Renal cortical epithelial cell (primary cell): ENCODE data around the gene NKAIN1. TPM values are rescaled to one million over a fixed set of nuclear protein-coding genes. Genes with fewer than 3 reads are reported as not detected.
"Not testable (repeated sequence)": the region's sequence is repeated elsewhere in the genome, so short reads cannot be mapped to it uniquely, and the experiment has no call there.

ENCODE experiments used
- DNase-seq: peaks from one replicate; pipeline ENCODE4 v3.0.0-alpha.2; 2011; ENCODE audit warnings: low read depth
- total RNA-seq: library from RNA; depleted of rRNA; stranded (reverse); fragments of >200 nt; gene quantifications from 2 replicates; pipeline ENCODE4 v1.2.3, GENCODE V29; 2014

The NKAIN1 gene
- 0.10 TPM in 1 of 2 replicates, not detected in the other for total RNA-seq

- no peak for DNase-seq
These were observed at the start of gene NKAIN1 for GRCh38 chr1:31239653-31240241. NKAIN1 (minus strand) TSS chr1:31239887; CDS start chr1:31239547, 340 bp downstream.

- no peak for DNase-seq
These were observed 49.3 kb upstream of the NKAIN1 start for GRCh38 chr1:31289021-31289420.

DNA sequence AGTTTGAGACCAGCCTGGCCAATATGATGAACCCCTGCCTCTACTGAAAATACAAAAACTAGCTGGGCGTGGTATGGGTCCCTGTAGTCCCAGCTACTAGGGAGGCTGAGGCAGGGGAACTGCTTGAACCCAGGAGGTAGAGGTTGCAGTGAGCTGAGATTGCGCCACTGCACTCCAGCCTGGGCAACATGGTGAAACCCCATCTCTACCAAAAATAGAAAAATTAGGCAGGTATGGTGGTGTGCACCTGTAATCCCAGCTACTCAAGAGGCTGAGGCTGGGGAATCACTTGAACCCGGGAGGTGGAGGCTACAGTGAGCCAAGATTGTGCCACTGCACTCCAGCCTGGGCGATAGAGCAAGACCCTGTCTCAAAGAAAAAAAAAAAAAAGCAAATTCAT, 48.1 kb upstream of the NKAIN1 start:
- DNase-seq = not testable (repeated sequence)

GRCh38 chr1:31282426-31282825, 42.7 kb upstream of the NKAIN1 start:
- not testable (repeated sequence) for DNase-seq

DNA sequence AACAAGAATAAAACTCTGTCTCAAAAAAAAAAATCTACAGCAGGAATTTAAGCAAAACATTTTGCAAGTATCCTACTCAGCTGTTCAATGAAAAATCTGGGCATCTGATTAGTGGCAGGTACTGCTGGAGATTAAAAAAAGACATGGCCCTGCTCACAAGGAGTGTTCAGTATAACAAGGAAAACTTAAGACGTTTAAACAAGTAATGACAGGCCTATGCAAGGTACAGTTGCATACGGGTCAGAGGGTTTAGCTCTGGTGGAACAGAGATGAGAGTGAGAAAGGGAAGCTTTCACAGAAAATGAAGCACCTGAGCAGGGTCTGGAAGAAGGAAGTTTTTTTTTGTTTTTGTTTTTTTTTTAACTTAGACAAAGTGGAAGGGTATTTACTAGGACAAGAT, 33.9 kb upstream of the NKAIN1 start:
- DNase-seq = no peak

- no peak for DNase-seq
These were observed 32.7 kb upstream of the NKAIN1 start for GRCh38 chr1:31272369-31272768.

DNA sequence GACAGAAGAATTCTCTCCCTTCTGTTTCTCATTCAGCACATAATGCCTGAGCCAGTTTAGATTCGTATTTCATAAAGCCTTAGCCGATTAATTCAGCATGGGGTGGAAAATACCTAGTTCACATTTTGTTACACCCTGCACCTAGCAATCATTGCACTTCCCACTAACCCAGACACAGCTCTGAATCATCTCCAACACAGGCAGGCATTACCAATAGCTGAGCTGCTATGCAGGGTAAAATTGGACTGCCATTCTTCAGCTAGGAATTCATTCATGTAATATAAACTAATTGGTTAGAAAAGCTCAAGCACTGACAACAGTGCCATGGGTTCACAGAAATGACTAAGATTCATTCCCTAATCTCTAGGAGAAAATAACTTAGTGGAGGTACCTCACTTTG, 26.9 kb upstream of the NKAIN1 start:
- DNase-seq = peak; percentile 6

GRCh38 chr1:31264790-31265386, 25.2 kb upstream of the NKAIN1 start:
- no peak for DNase-seq

DNA sequence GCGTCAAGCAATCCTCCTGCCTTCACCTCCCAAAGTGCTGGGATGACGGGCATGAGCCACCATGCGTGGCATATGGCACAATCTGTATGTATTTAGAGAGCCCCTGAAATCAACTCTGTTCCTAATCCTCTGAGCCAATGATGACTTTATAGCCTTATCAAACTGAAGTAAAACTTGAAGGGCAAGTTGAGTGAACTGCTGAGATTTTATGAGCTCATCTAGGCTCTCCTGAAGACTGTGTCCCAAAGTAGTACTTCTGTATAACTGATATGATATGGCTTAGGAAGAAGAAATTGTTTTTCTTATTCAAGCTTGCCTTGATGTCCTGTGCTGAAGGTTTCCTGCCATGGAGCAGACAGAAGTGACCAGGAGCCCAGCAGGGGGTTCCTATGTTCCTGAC, 23.7 kb upstream of the NKAIN1 start:
- no peak for DNase-seq

- not testable (repeated sequence) for DNase-seq
These were observed 22.7 kb upstream of the NKAIN1 start for GRCh38 chr1:31262393-31262792.

- no peak for DNase-seq
These were observed 22.2 kb upstream of the NKAIN1 start for GRCh38 chr1:31261916-31262315.

- no peak for DNase-seq
These were observed 20.1 kb upstream of the NKAIN1 start for GRCh38 chr1:31259746-31260145.

DNA sequence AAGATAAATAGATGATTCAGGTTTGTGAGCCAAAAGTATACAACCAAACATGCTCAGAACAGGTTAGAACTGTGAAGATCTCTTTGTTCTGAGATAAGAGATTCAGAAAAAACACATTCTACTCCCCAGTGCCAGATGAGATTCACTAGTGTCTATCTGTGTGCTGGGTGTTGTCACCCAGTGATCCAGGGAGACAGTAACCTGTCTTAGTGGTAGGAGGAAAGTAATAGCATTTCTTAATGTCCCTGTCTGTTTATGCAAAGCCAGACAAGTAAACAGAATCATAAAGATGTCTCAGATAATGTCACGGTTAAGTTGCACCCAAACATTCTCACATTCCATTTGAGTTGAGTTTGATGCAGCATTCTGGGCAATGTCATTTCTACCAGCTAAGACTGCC, 18.9 kb upstream of the NKAIN1 start:
- DNase-seq = no peak

- DNase-seq = no peak
These were observed 17.5 kb upstream of the NKAIN1 start for GRCh38 chr1:31257213-31257612.

DNA sequence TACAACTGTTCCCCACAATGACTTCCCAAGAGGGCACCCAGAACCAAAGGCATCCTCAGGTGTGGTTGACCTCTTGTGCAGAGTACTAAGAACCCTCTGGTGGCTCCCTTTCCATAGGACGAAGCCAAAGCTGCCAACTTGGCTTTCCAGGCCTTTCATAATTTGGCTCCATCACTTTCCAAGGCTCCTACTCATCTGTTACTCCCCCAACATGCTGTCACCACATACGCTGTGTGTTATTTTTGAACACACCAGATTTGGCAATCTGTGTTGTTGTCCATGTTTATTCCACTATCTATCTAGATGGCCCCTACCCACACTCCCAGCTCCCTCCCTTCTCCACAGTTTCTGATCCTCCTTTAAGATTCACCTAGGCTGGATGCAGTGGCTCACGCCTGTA, 10.2 kb upstream of the NKAIN1 start:
- DNase-seq = no peak

DNA sequence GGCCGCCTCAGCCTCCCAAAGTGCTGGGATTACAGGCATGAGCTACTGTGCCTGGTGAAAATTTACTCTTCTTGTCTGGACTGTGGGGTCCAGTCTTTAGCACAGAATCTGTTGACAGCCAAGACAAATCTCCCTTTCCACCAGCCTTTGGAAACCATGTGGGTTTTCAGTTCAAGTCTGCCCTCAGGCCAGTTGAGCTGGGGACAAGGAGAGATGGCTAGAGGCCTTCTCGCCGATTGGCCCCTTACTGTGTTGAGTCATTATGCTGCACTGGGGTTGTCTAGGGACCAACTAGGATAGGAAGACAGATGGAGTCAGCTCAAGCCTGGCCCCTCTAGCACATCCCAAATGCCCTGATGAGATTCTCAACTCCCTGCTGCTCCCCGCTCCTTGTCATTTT, 8.6 kb upstream of the NKAIN1 start:
- DNase-seq = no peak

DNA sequence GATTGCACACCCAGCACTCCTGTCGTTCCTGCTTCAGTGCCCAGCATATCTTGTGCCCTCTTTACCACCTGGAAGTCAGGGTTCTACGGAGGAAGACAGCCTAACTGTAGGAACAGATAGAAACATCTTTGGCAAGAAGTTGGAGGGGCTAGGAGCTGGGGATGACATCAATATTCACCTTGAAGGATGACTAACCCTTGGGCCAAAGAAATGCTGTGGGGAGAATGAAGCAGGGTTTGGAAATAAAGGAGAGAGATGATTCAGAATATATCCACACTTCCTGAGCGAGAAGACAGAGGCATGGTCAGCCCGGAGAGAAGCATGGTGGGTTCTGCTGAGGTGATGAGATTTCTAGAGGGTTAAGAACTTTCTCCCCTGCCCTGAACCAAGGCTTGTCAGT, 4.6 kb upstream of the NKAIN1 start:
- peak; percentile 29 for DNase-seq

DNA sequence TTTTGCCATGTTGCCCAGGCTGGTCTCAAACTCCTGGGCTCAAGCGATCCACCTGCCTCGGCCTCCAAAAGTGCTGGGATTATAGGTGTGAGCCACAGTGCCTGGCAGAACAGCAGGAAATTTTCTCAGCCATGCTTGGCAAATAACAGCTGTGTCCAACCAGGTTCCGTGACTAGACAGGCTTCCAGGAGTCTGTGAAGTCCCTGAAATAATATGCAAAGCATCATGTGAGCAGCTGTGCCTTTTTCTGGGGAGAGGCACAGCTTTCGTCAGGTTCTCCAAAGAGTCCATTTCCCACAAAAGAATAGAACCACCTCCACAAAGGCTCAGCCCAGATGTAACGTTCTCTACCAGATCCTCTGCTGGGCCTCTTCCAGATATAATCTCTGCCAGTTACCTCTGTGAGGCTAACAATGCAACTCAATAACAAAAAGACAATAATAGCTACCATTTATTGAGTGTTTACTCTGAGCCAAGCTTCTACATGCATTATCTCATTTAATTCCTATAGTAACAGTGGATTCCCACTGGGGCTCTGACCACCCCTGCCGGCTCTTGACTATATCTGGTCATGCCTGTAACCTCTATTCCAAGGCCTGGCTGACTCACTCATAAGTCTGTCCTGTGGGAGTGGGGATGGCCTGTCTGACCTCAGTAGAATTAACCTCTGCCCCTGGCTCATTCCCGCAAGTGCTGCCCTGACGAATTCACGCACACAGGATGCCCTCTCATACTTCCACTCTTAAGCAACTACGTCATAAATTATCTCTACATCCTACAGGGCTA, 4.0 kb upstream of the NKAIN1 start:
- peak; percentile 21 for DNase-seq

- DNase-seq = no peak
These were observed 1.6 kb upstream of the NKAIN1 start for GRCh38 chr1:31241321-31241720.

DNA sequence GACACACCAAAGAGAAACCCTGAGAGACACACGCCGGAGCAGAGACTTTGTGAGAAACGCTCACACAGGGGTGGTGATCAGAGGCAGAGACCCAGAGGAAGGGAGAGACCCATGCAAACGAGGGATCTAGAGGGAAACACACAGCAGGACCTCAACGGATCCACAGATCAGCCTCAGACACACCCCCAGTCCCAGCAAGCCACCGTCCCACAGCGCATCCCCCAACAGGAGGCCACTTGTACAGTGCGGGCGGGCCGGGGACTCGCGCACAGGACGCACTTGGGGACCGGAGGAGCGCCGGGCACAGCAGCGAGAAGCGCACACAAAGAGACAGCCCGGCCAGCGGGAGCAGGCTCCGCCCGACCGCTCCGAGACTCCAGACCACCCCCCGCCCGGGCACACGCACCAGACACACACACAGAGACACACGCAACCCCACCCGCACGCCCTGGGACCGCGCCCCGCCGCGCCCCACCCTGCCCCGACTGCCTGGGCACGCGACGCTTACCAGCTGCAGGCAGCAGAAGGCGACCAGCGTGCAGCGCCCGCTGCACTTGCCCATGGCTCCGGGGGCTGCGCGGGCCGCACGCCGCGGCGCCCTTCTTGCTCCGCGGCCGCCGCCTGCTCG, 587 bp downstream of the NKAIN1 start:
- DNase-seq = no peak

DNA sequence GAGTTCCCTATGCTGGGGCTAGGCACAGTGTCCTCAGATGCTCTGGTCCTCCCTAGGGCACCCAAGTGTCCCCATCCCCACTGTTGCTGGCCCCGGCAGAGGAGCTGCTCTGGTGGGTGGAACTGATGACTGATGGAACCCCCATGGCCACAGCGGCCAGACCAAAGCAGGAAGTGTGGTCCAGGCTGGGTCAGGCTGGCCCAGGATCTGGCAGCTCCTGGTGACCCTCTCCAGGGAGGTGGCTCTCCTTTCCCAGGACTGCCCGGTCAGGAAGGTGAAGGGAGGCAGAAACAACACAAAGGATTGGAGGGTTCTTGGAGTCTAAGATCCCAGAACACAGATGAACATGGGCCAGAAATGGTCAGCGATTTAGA, 1.1 kb downstream of the NKAIN1 start:
- DNase-seq = no peak

DNA sequence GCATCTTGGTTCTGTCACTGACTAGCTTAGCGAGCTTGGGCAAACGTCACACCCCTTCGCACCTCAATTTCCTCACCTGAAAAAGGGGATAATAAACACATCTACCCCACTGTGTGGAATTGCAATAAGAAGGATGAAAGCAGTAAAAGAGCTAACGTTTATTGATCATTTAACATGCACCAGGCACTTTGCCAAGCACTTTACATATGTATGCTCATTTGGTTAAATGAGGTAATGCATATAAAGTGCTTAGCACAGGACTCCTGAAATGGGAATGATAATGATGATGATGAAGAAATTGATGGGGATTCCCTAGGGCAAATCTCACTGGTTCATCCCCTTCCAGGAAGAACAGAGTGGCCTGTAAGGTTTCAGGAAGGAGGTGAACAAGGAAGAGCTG, 4.8 kb downstream of the NKAIN1 start:
- no peak for DNase-seq
